Right atrium auricular region (tissue), 2 donors: ENCODE results near the gene XBP1. TPM values are rescaled to one million over a fixed set of nuclear protein-coding genes. Genes with fewer than 3 reads are reported as not detected.

ENCODE experiments used
- DNase-seq: peaks from one replicate; pipeline ENCODE4 v3.0.0-alpha.2; 2019; ENCODE audit warnings: low spot score
- H3K27ac ChIP-seq, 2 donors: fragments of 200-600 bp; sonication (generic); 1 replicate in 1 of 2; 2 replicates in 1 of 2; pipeline ENCODE4 v1.5.1; 2016 to 2019
- H3K27me3 ChIP-seq, 2 donors: fragments of 200-600 bp; sonication (generic); one replicate each; pipeline versions ENCODE4 v1.5.1 to v1.6.0; 2017 to 2019
- H3K36me3 ChIP-seq: fragments of 200-600 bp; sonication (generic); one replicate; pipeline ENCODE4 v1.5.1; 2016
- H3K4me1 ChIP-seq, 2 donors: fragments of 200-600 bp; sonication (generic); one replicate each; pipeline versions ENCODE4 v1.5.1 to v1.6.0; 2017 to 2019
- H3K4me3 ChIP-seq, 2 donors: fragments of 200-600 bp; sonication (generic); 1 replicate in 1 of 2; 2 replicates in 1 of 2; pipeline ENCODE4 v1.5.1; 2017 to 2019; ENCODE audit warnings: mild to moderate bottlenecking in 1 of 2, moderate library complexity in 1 of 2
- H3K9me3 ChIP-seq, 2 donors: fragments of 200-600 bp; sonication (generic); one replicate each; pipeline ENCODE4 v1.5.1; 2019
- CTCF ChIP-seq, 2 donors: fragments of 200-600 bp; sonication (generic); IDR thresholded peaks; one replicate each; pipeline ENCODE4 v1.5.1; 2019; ENCODE audit warnings: antibody characterized with exemption in 2 of 2
- total RNA-seq, 2 donors: library from RNA; depleted of rRNA; stranded (reverse); fragments of >200 nt; gene quantifications; one replicate each; pipeline ENCODE4 v1.1.0, GENCODE V29; 2016

XBP1 gene
- total RNA-seq, 2 donors from 2014 or later, result 104 to 160 TPM

- no peak for DNase-seq
- no peak overlapping the region for H3K27ac ChIP-seq
- H3K36me3 ChIP-seq, result no peaks in the 10 kb centered on the region
- no peak for TF ChIP-seq CTCF (IDR thresholded peaks at IDR 0.05)
- H3K27me3 ChIP-seq, result no peaks in the 10 kb centered on the region
- H3K4me3 ChIP-seq, result no peak overlapping the region
- no peaks in the 10 kb centered on the region for H3K4me1 ChIP-seq
- no peaks in the 10 kb centered on the region for H3K9me3 ChIP-seq
These were observed 37.3 kb upstream of the XBP1 start for GRCh38 chr22:28837640-28838039.

- H3K4me1 ChIP-seq, result no peaks in the 10 kb centered on the region
- no peak overlapping the region for H3K4me3 ChIP-seq
- no peak overlapping the region for H3K27ac ChIP-seq
- TF ChIP-seq CTCF (IDR thresholded peaks at IDR 0.05), result no peak
- H3K36me3 ChIP-seq, result no peaks in the 10 kb centered on the region
- H3K9me3 ChIP-seq, result no peaks in the 10 kb centered on the region
- H3K27me3 ChIP-seq, result no peaks in the 10 kb centered on the region
- no peak for DNase-seq
These were observed 35.3 kb upstream of the XBP1 start for GRCh38 chr22:28835630-28836189.

- no peak overlapping the region for H3K27ac ChIP-seq
- DNase-seq, result no peak
- no peak for TF ChIP-seq CTCF (IDR thresholded peaks at IDR 0.05)
- H3K4me1 ChIP-seq, result peaks cover 0 to 4% of the 10 kb centered on the region in 2 donors
- no peaks in the 10 kb centered on the region for H3K27me3 ChIP-seq
- no peak overlapping the region for H3K4me3 ChIP-seq
- H3K9me3 ChIP-seq, result no peaks in the 10 kb centered on the region
- H3K36me3 ChIP-seq, result no peaks in the 10 kb centered on the region
These were observed 33.0 kb upstream of the XBP1 start for GRCh38 chr22:28833276-28833923.

DNA sequence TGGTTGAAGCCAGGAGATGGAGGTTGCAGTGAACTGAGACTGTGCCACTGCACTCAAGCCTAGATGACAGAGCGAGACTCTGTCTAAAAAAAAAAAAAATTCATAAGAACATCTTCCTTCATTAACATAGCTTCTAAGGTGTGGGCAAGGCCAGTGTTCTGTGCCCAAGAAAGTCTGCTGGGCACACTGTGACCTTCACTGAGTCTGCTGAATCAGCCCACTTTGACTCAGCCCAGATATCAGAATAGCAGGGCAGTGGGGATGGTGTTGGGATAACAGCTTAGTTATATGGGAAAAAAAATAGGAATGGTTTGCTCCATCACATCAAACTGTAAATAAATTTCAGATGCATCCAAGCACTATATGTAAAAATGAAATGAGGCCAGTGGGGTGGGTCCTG is 32.4 kb upstream of the XBP1 start:
- DNase-seq, result no peak
- Histone ChIP-seq H3K4me3 (no peak overlapping the region), H3K27me3 (no peaks in the 10 kb centered on the region), H3K27ac (no peak overlapping the region), H3K36me3 (no peaks in the 10 kb centered on the region), H3K4me1 (peaks cover 0 to 4% of the 10 kb centered on the region in 2 donors), H3K9me3 (no peaks in the 10 kb centered on the region)
- TF ChIP-seq CTCF (IDR thresholded peaks at IDR 0.05), result no peak

GRCh38 chr22:28831140-28832072 is 31.0 kb upstream of the XBP1 start:
- Histone ChIP-seq H3K4me1 (peaks cover 0 to 4% of the 10 kb centered on the region in 2 donors), H3K4me3 (no peak overlapping the region), H3K27me3 (no peaks in the 10 kb centered on the region), H3K9me3 (no peaks in the 10 kb centered on the region), H3K36me3 (no peaks in the 10 kb centered on the region), H3K27ac (no peak overlapping the region)
- no peak for DNase-seq
- TF ChIP-seq CTCF (IDR thresholded peaks at IDR 0.05), result no peak
